ENCODE data around the gene DNAI4. TPM values are rescaled to one million over a fixed set of nuclear protein-coding genes. Genes with fewer than 3 reads are reported as not detected.

Gene DNAI4
- total RNA-seq, 1 experiment from 2014 or later, result 4.9 TPM

GRCh38 chr1:66769512-66770229 is 155.0 kb downstream of the DNAI4 start:
- no TSS peak for BruUV-seq (replicated peaks)
- no peak for DNase-seq (ENCODE audit: low spot score)
- ChIA-PET CTCF (no interaction called here), POLR2A (ENCODE audit: low non-redundant PET) (no interaction called here)
- Histone ChIP-seq H3K9me3 (ENCODE audit: low read depth, low read length, poor library complexity, severe bottlenecking) (no peaks in the 10 kb centered on the region), H3K27ac (ENCODE audit: low read depth, low read length, poor library complexity, severe bottlenecking) (no peak overlapping the region), H3K4me3 (ENCODE audit: low read depth, low read length, poor library complexity, severe bottlenecking) (no peak overlapping the region), H3K36me3 (ENCODE audit: insufficient read depth, low read length, poor library complexity, severe bottlenecking) (no peaks in the 10 kb centered on the region), H3K4me1 (ENCODE audit: insufficient read depth, low read length, poor library complexity, severe bottlenecking) (no peaks in the 10 kb centered on the region), H3K27me3 (replicated peaks; ENCODE audit: insufficient read depth, low read depth, low read length, poor library complexity) (no peaks in the 10 kb centered on the region)
- no peak for TF ChIP-seq CTCF (conservative IDR thresholded peaks at IDR 0.05; ENCODE audit: low read depth, low read length)
- no peak for TF ChIP-seq EZH2 (IDR thresholded peaks at IDR 0.05; ENCODE audit: borderline replicate concordance, low read depth, low read length, poor library complexity, severe bottlenecking)
- intact Hi-C loops (cut with micrococcal nuclease; ENCODE audit: unreplicated experiment), result loop anchor here (5.0 to 10.0 kb wide), 3 partner anchors 225 to 733 kb away; no protein-coding TSS in a partner anchor

- no peak for DNase-seq (ENCODE audit: low spot score)
- intact Hi-C loops (cut with micrococcal nuclease; ENCODE audit: unreplicated experiment), result loop anchor here (5.0 to 10.0 kb wide), 3 partner anchors 226 to 733 kb away; no protein-coding TSS in a partner anchor
- Histone ChIP-seq H3K27me3 (replicated peaks; ENCODE audit: insufficient read depth, low read depth, low read length, poor library complexity) (no peaks in the 10 kb centered on the region), H3K36me3 (ENCODE audit: insufficient read depth, low read length, poor library complexity, severe bottlenecking) (no peaks in the 10 kb centered on the region), H3K27ac (ENCODE audit: low read depth, low read length, poor library complexity, severe bottlenecking) (no peak overlapping the region), H3K9me3 (ENCODE audit: low read depth, low read length, poor library complexity, severe bottlenecking) (no peaks in the 10 kb centered on the region), H3K4me1 (ENCODE audit: insufficient read depth, low read length, poor library complexity, severe bottlenecking) (no peaks in the 10 kb centered on the region), H3K4me3 (ENCODE audit: low read depth, low read length, poor library complexity, severe bottlenecking) (no peak overlapping the region)
- POLR2A ChIA-PET (ENCODE audit: low non-redundant PET), result no interaction called here
- CTCF ChIA-PET, result interaction anchor here (0.7 kb wide), 1 partner anchor 357 kb away, joined by 3 read pairs; no protein-coding TSS in a partner anchor
- TF ChIP-seq EZH2 (IDR thresholded peaks at IDR 0.05; ENCODE audit: borderline replicate concordance, low read depth, low read length, poor library complexity, severe bottlenecking) (no peak), CTCF (conservative IDR thresholded peaks at IDR 0.05; ENCODE audit: low read depth, low read length) (no peak)
- BruUV-seq (replicated peaks), result no TSS peak
These were observed 155.7 kb downstream of the DNAI4 start for GRCh38 chr1:66768965-66769364.

- no peak overlapping the region for H3K27ac ChIP-seq (ENCODE audit: low read depth, low read length, poor library complexity, severe bottlenecking)
- POLR2A ChIA-PET (ENCODE audit: low non-redundant PET), result no interaction called here
- H3K4me3 ChIP-seq (ENCODE audit: low read depth, low read length, poor library complexity, severe bottlenecking), result no peak overlapping the region
- H3K27me3 ChIP-seq (replicated peaks; ENCODE audit: insufficient read depth, low read depth, low read length, poor library complexity), result no peaks in the 10 kb centered on the region
- H3K9me3 ChIP-seq (ENCODE audit: low read depth, low read length, poor library complexity, severe bottlenecking), result no peaks in the 10 kb centered on the region
- TF ChIP-seq CTCF (conservative IDR thresholded peaks at IDR 0.05; ENCODE audit: low read depth, low read length) (no peak), EZH2 (IDR thresholded peaks at IDR 0.05; ENCODE audit: borderline replicate concordance, low read depth, low read length, poor library complexity, severe bottlenecking) (no peak)
- BruUV-seq (replicated peaks), result no TSS peak
- DNase-seq (ENCODE audit: low spot score), result no peak
- CTCF ChIA-PET, result no interaction called here
- no peaks in the 10 kb centered on the region for H3K4me1 ChIP-seq (ENCODE audit: insufficient read depth, low read length, poor library complexity, severe bottlenecking)
- no peaks in the 10 kb centered on the region for H3K36me3 ChIP-seq (ENCODE audit: insufficient read depth, low read length, poor library complexity, severe bottlenecking)
- intact Hi-C loops (cut with micrococcal nuclease; ENCODE audit: unreplicated experiment), result loop anchor here (2.0 to 10.0 kb wide), 4 partner anchors 227 to 735 kb away; no protein-coding TSS in a partner anchor
These were observed 157.0 kb downstream of the DNAI4 start for GRCh38 chr1:66767626-66768025.
